HepG2 (cell line): ENCODE measurements around the gene DPT. TPM values are rescaled to one million over a fixed set of nuclear protein-coding genes. Genes with fewer than 3 reads are reported as not detected.
A peak's percentile ranks its signal among the peaks of the same experiment; 100 is the strongest.

Experiments used
- HOXA9 ChIP-seq: sonication (generic); formaldehyde crosslinking; IDR thresholded peaks from 2 replicates; pipeline ENCODE4 v1.8.1; 2022; ENCODE audit warnings: missing genetic modification reagents, mild to moderate bottlenecking, moderate library complexity, borderline replicate concordance
- KDM3A ChIP-seq: IDR thresholded peaks from 2 replicates; pipeline ENCODE4 v1.6.1; 2018; ENCODE audit warnings: low read depth, missing compliant biosample characterization
- NFYC ChIP-seq: IDR thresholded peaks from 2 replicates; pipeline ENCODE4 v1.6.1; 2016; ENCODE audit warnings: missing genetic modification reagents, missing compliant biosample characterization
- NPAS2 ChIP-seq: sonication (generic); formaldehyde crosslinking; IDR thresholded peaks from 2 replicates; pipeline ENCODE4 v1.8.0; 2022; ENCODE audit warnings: mild to moderate bottlenecking, missing genetic modification reagents, borderline replicate concordance
- PAX8 ChIP-seq: sonication (generic); formaldehyde crosslinking; IDR thresholded peaks from 2 replicates; pipeline ENCODE4 v1.8.0; 2022; ENCODE audit warnings: mild to moderate bottlenecking, missing genetic modification reagents, borderline replicate concordance
- SRSF1 ChIP-seq: fragments of 200-400 bp; formaldehyde crosslinking; optimal IDR thresholded peaks from 2 replicates; pipeline ENCODE3; 2017; ENCODE audit warnings: mild to moderate bottlenecking, low read depth, low read length, moderate library complexity
- THAP11 ChIP-seq: IDR thresholded peaks from 2 replicates; pipeline ENCODE4 v1.6.1; 2016; ENCODE audit warnings: missing biosample characterization, missing genetic modification reagents
- ZNF207 ChIP-seq: fragments of 450-650 bp; IDR thresholded peaks from 2 replicates; pipeline ENCODE4 v1.6.1; 2016; ENCODE audit warnings: antibody characterized with exemption, borderline replicate concordance
- ZNF547 ChIP-seq: sonication (generic); formaldehyde crosslinking; IDR thresholded peaks from 2 replicates; pipeline ENCODE4 v1.5.1; 2020; ENCODE audit warnings: mild to moderate bottlenecking, missing genetic modification reagents
- polyA plus RNA-seq, 8 experiments: library from polyadenylated mRNA; depleted of rRNA in 3 of 8; stranded (reverse) in 7 of 8; unstranded in 1 of 8; fragments of >200 nt; fragmentation: Illumina TruSeq in 4 of 8; extraction: Trizol in 4 of 8; gene quantifications; 2 replicates each; pipeline versions ENCODE4 v1.2.1 to v1.2.3, GENCODE V29; 2011 to 2016; ENCODE audit warnings: low read depth in 4 of 8, missing spikeins in 1 of 8, mixed read lengths in 1 of 8; ENCODE audit not compliant: insufficient read depth in 1 of 8
- total RNA-seq, 5 experiments: library from RNA; depleted of rRNA; stranded (reverse); fragments of >200 nt; fragmentation: Illumina TruSeq; extraction: Trizol; gene quantifications; 2 replicates each; pipeline ENCODE4 v1.2.3, GENCODE V29; 2016; ENCODE audit warnings: low read depth in 1 of 5
- TF ChIP-seq, protein P1 (sequence below), 2 experiments: fragments of 450-650 bp in 1 of 2; sonication (generic) in 1 of 2; formaldehyde crosslinking in 1 of 2; IDR thresholded peaks; 2 replicates each; pipeline versions ENCODE4 v1.6.1 to v1.8.0; 2016 to 2022; ENCODE audit warnings: antibody characterized with exemption in 1 of 2, mild to moderate bottlenecking in 1 of 2, missing genetic modification reagents in 1 of 2
- TF ChIP-seq, protein P2 (sequence below): sonication (generic); formaldehyde crosslinking; IDR thresholded peaks from 2 replicates; pipeline ENCODE4 v1.5.0; 2020; ENCODE audit warnings: missing genetic modification reagents
- TF ChIP-seq, protein P3 (sequence below): sonication (generic); formaldehyde crosslinking; IDR thresholded peaks from 2 replicates; pipeline ENCODE4 v1.5.1; 2020; ENCODE audit warnings: mild to moderate bottlenecking, missing genetic modification reagents, borderline replicate concordance
- TF ChIP-seq, protein P4 (sequence below), 2 experiments: fragments of 450-650 bp in 1 of 2; sonication (generic) in 1 of 2; formaldehyde crosslinking; IDR thresholded peaks; 2 replicates each; pipeline versions ENCODE4 v1.5.0 to v1.8.0; 2020 to 2022; ENCODE audit warnings: mild to moderate bottlenecking in 1 of 2, missing genetic modification reagents in 1 of 2
- TF ChIP-seq, protein P5 (sequence below): sonication (generic); formaldehyde crosslinking; IDR thresholded peaks from 2 replicates; pipeline ENCODE4 v1.9.0; 2021; ENCODE audit warnings: missing genetic modification reagents, mild to moderate bottlenecking, borderline replicate concordance

Gene DPT
- total and polyA plus RNA-seq, 2 of the 13 experiments (the other 11 are each of a cell fraction or from before 2014, with no cell fraction given) = 0.04 TPM; not detected in 1

DNA sequence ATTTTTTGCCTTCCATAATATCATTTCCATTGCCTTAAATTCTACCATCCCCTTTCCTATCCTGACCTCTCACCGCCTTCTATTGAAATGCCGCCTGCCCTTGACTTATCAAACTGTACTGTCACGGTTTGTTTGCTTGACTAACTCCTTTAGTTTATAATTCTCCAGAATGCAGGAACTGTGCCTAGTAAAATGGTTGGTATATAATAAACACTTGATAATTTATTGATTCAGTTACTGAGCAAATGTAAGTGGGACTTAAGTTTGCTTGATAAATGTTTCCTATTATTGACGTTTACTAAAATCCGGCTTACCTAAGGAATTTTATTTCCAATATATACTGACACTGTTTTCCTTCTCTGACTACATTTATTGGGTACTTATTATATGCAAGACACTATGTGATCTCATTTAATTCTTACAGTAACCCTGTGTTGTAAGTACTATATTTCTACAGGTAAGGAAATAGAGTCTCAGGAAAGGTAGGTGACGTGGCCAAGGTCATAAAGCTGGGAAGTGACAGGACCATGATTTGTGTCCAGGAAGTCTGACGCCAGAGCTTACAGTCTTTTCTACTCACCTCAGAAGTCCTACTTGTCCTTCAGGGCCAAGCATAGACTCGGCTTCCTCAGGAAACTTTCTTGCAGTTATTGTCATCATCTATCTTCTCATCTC lies 35.7 kb downstream of the DPT start (continued):
- TF ChIP-seq, protein P1, sequence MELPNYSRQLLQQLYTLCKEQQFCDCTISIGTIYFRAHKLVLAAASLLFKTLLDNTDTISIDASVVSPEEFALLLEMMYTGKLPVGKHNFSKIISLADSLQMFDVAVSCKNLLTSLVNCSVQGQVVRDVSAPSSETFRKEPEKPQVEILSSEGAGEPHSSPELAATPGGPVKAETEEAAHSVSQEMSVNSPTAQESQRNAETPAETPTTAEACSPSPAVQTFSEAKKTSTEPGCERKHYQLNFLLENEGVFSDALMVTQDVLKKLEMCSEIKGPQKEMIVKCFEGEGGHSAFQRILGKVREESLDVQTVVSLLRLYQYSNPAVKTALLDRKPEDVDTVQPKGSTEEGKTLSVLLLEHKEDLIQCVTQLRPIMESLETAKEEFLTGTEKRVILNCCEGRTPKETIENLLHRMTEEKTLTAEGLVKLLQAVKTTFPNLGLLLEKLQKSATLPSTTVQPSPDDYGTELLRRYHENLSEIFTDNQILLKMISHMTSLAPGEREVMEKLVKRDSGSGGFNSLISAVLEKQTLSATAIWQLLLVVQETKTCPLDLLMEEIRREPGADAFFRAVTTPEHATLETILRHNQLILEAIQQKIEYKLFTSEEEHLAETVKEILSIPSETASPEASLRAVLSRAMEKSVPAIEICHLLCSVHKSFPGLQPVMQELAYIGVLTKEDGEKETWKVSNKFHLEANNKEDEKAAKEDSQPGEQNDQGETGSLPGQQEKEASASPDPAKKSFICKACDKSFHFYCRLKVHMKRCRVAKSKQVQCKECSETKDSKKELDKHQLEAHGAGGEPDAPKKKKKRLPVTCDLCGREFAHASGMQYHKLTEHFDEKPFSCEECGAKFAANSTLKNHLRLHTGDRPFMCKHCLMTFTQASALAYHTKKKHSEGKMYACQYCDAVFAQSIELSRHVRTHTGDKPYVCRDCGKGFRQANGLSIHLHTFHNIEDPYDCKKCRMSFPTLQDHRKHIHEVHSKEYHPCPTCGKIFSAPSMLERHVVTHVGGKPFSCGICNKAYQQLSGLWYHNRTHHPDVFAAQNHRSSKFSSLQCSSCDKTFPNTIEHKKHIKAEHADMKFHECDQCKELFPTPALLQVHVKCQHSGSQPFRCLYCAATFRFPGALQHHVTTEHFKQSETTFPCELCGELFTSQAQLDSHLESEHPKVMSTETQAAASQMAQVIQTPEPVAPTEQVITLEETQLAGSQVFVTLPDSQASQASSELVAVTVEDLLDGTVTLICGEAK (IDR thresholded peaks at IDR 0.05) = no peak
- TF ChIP-seq, protein P1 (CRISPR knock-in tag; IDR thresholded peaks at IDR 0.05) = no peak
- TF ChIP-seq KDM3A (CRISPR knock-in tag) = no peak
- TF ChIP-seq, protein P2, sequence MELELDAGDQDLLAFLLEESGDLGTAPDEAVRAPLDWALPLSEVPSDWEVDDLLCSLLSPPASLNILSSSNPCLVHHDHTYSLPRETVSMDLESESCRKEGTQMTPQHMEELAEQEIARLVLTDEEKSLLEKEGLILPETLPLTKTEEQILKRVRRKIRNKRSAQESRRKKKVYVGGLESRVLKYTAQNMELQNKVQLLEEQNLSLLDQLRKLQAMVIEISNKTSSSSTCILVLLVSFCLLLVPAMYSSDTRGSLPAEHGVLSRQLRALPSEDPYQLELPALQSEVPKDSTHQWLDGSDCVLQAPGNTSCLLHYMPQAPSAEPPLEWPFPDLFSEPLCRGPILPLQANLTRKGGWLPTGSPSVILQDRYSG (CRISPR knock-in tag) = no peak
- no peak for TF ChIP-seq NFYC
- no peak for TF ChIP-seq ZNF207
- no peak for TF ChIP-seq SRSF1
- TF ChIP-seq THAP11 (CRISPR knock-in tag) = peak; percentile 43; the same call in 1 of the 2 replicates
- no peak for TF ChIP-seq NPAS2 (CRISPR knock-in tag)
- TF ChIP-seq, protein P3, sequence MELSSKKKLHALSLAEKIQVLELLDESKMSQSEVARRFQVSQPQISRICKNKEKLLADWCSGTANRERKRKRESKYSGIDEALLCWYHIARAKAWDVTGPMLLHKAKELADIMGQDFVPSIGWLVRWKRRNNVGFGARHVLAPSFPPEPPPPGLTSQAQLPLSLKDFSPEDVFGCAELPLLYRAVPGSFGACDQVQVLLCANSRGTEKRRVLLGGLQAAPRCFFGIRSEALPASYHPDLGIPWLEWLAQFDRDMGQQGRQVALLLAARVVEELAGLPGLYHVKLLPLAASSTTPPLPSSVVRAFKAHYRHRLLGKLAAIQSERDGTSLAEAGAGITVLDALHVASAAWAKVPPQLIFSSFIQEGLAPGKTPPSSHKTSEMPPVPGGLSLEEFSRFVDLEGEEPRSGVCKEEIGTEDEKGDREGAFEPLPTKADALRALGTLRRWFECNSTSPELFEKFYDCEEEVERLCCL (CRISPR knock-in tag) = no peak
- no peak for TF ChIP-seq HOXA9 (CRISPR knock-in tag)
- TF ChIP-seq, protein P4, sequence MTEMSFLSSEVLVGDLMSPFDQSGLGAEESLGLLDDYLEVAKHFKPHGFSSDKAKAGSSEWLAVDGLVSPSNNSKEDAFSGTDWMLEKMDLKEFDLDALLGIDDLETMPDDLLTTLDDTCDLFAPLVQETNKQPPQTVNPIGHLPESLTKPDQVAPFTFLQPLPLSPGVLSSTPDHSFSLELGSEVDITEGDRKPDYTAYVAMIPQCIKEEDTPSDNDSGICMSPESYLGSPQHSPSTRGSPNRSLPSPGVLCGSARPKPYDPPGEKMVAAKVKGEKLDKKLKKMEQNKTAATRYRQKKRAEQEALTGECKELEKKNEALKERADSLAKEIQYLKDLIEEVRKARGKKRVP (CRISPR knock-in tag; IDR thresholded peaks at IDR 0.05) = no peak
- no peak for TF ChIP-seq PAX8 (CRISPR knock-in tag)
- no peak for TF ChIP-seq ZNF547 (CRISPR knock-in tag)
- TF ChIP-seq, protein P5, sequence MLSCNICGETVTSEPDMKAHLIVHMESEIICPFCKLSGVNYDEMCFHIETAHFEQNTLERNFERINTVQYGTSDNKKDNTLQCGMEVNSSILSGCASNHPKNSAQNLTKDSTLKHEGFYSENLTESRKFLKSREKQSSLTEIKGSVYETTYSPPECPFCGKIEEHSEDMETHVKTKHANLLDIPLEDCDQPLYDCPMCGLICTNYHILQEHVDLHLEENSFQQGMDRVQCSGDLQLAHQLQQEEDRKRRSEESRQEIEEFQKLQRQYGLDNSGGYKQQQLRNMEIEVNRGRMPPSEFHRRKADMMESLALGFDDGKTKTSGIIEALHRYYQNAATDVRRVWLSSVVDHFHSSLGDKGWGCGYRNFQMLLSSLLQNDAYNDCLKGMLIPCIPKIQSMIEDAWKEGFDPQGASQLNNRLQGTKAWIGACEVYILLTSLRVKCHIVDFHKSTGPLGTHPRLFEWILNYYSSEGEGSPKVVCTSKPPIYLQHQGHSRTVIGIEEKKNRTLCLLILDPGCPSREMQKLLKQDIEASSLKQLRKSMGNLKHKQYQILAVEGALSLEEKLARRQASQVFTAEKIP (CRISPR knock-in tag) = no peak
